ENCODE data around the gene ATAD3B.
"Not testable (repeated sequence)": the region's sequence is repeated elsewhere in the genome, so short reads cannot be mapped to it uniquely, and the experiment has no call there.

Gene ATAD3B

GRCh38 chr1:1483714-1484113, 12.1 kb downstream of the ATAD3B start:
- no peak for DNase-seq (ENCODE audit: low read depth, low spot score)
- H3K9ac ChIP-seq (ENCODE audit: insufficient read length), result no peak overlapping the region
- no peak overlapping the region for H3K27ac ChIP-seq
- H3K4me3 ChIP-seq, result no peak overlapping the region
- peaks cover 45% of the 10 kb centered on the region for H3K36me3 ChIP-seq (ENCODE audit: insufficient read depth, low read length)
- H3K9me3 ChIP-seq (ENCODE audit: low read depth, low read length), result no peaks in the 10 kb centered on the region
- TF ChIP-seq POLR2AphosphoS5 (IDR thresholded peaks at IDR 0.05; ENCODE audit: borderline replicate concordance, low read depth, low read length) (no peak), EZH2 (IDR thresholded peaks at IDR 0.05) (no peak), FOXP2 (optimal IDR thresholded peaks at IDR 0.05; ENCODE audit: control extremely low read depth, extremely low read length, insufficient read depth) (no peak)

- H3K4me3 ChIP-seq; H3K27ac ChIP-seq; H3K9me3 ChIP-seq (ENCODE audit: low read depth, low read length); H3K9ac ChIP-seq (ENCODE audit: insufficient read length); DNase-seq (ENCODE audit: low read depth, low spot score): not testable (repeated sequence)
- peaks cover 49% of the 10 kb centered on the region for H3K36me3 ChIP-seq (ENCODE audit: insufficient read depth, low read length)
Measured at GRCh38 chr1:1484976-1485750, 13.6 kb downstream of the ATAD3B start.

- DNase-seq (ENCODE audit: low read depth, low spot score); H3K9me3 ChIP-seq (ENCODE audit: low read depth, low read length); H3K9ac ChIP-seq (ENCODE audit: insufficient read length); H3K4me3 ChIP-seq; H3K27ac ChIP-seq: not testable (repeated sequence)
- H3K36me3 ChIP-seq (ENCODE audit: insufficient read depth, low read length), result peaks cover 52% of the 10 kb centered on the region
Measured at GRCh38 chr1:1485755-1486317, 14.3 kb downstream of the ATAD3B start.

GRCh38 chr1:1487701-1488100, 16.1 kb downstream of the ATAD3B start:
- Histone ChIP-seq H3K27ac (no peak overlapping the region), H3K4me3 (no peak overlapping the region), H3K9ac (ENCODE audit: insufficient read length) (no peak overlapping the region), H3K9me3 (ENCODE audit: low read depth, low read length) (no peaks in the 10 kb centered on the region), H3K36me3 (ENCODE audit: insufficient read depth, low read length) (peaks cover 65% of the 10 kb centered on the region)
- no peak for DNase-seq (ENCODE audit: low read depth, low spot score)
- TF ChIP-seq EZH2 (IDR thresholded peaks at IDR 0.05) (no peak), FOXP2 (optimal IDR thresholded peaks at IDR 0.05; ENCODE audit: control extremely low read depth, extremely low read length, insufficient read depth) (no peak), POLR2AphosphoS5 (IDR thresholded peaks at IDR 0.05; ENCODE audit: borderline replicate concordance, low read depth, low read length) (no peak)

- Histone ChIP-seq H3K9me3 (ENCODE audit: low read depth, low read length) (no peaks in the 10 kb centered on the region), H3K9ac (ENCODE audit: insufficient read length) (no peak overlapping the region), H3K36me3 (ENCODE audit: insufficient read depth, low read length) (peaks cover 56% of the 10 kb centered on the region), H3K27ac (no peak overlapping the region), H3K4me3 (no peak overlapping the region)
- DNase-seq (ENCODE audit: low read depth, low spot score), result no peak
- TF ChIP-seq POLR2AphosphoS5 (IDR thresholded peaks at IDR 0.05; ENCODE audit: borderline replicate concordance, low read depth, low read length) (no peak), EZH2 (IDR thresholded peaks at IDR 0.05) (no peak), FOXP2 (optimal IDR thresholded peaks at IDR 0.05; ENCODE audit: control extremely low read depth, extremely low read length, insufficient read depth) (no peak)
Measured at GRCh38 chr1:1489231-1489630, 17.7 kb downstream of the ATAD3B start.

GRCh38 chr1:1489861-1490260, 18.3 kb downstream of the ATAD3B start:
- Histone ChIP-seq H3K4me3 (no peak overlapping the region), H3K9ac (ENCODE audit: insufficient read length) (no peak overlapping the region), H3K27ac (no peak overlapping the region), H3K9me3 (ENCODE audit: low read depth, low read length) (no peaks in the 10 kb centered on the region), H3K36me3 (ENCODE audit: insufficient read depth, low read length) (peaks cover 54% of the 10 kb centered on the region)
- TF ChIP-seq FOXP2 (optimal IDR thresholded peaks at IDR 0.05; ENCODE audit: control extremely low read depth, extremely low read length, insufficient read depth) (no peak), EZH2 (IDR thresholded peaks at IDR 0.05) (no peak), POLR2AphosphoS5 (IDR thresholded peaks at IDR 0.05; ENCODE audit: borderline replicate concordance, low read depth, low read length) (no peak)
- no peak for DNase-seq (ENCODE audit: low read depth, low spot score)

- Histone ChIP-seq H3K27ac (no peak overlapping the region), H3K36me3 (ENCODE audit: insufficient read depth, low read length) (peaks cover 54% of the 10 kb centered on the region)
- DNase-seq (ENCODE audit: low read depth, low spot score), result no peak
Measured at GRCh38 chr1:1490633-1491230, 19.2 kb downstream of the ATAD3B start.

GRCh38 chr1:1491601-1492000, 20.0 kb downstream of the ATAD3B start:
- H3K9ac ChIP-seq (ENCODE audit: insufficient read length), result no peak overlapping the region
- DNase-seq (ENCODE audit: low read depth, low spot score), result no peak
- no peaks in the 10 kb centered on the region for H3K9me3 ChIP-seq (ENCODE audit: low read depth, low read length)
- H3K4me3 ChIP-seq, result no peak overlapping the region
- TF ChIP-seq POLR2AphosphoS5 (IDR thresholded peaks at IDR 0.05; ENCODE audit: borderline replicate concordance, low read depth, low read length) (no peak), EZH2 (IDR thresholded peaks at IDR 0.05) (no peak), FOXP2 (optimal IDR thresholded peaks at IDR 0.05; ENCODE audit: control extremely low read depth, extremely low read length, insufficient read depth) (no peak)
- peaks cover 54% of the 10 kb centered on the region for H3K36me3 ChIP-seq (ENCODE audit: insufficient read depth, low read length)
- H3K27ac ChIP-seq, result no peak overlapping the region

More at GRCh38 chr1:1490633-1491230, 19.2 kb downstream of the ATAD3B start:
- H3K9me3 ChIP-seq (ENCODE audit: low read depth, low read length), result no peaks in the 10 kb centered on the region
- TF ChIP-seq FOXP2 (optimal IDR thresholded peaks at IDR 0.05; ENCODE audit: control extremely low read depth, extremely low read length, insufficient read depth) (no peak), POLR2AphosphoS5 (IDR thresholded peaks at IDR 0.05; ENCODE audit: borderline replicate concordance, low read depth, low read length) (no peak), EZH2 (IDR thresholded peaks at IDR 0.05) (no peak)
- H3K4me3 ChIP-seq, result no peak overlapping the region
- H3K9ac ChIP-seq (ENCODE audit: insufficient read length), result no peak overlapping the region

GRCh38 chr1:1494311-1494710, 22.7 kb downstream of the ATAD3B start:
- not testable (repeated sequence) for H3K4me3 ChIP-seq; DNase-seq (ENCODE audit: low read depth, low spot score); H3K27ac ChIP-seq; H3K9me3 ChIP-seq (ENCODE audit: low read depth, low read length); H3K9ac ChIP-seq (ENCODE audit: insufficient read length)
- H3K36me3 ChIP-seq (ENCODE audit: insufficient read depth, low read length), result peaks cover 37% of the 10 kb centered on the region

- H3K4me3 ChIP-seq; H3K9ac ChIP-seq (ENCODE audit: insufficient read length); DNase-seq (ENCODE audit: low read depth, low spot score); H3K27ac ChIP-seq; H3K9me3 ChIP-seq (ENCODE audit: low read depth, low read length): not testable (repeated sequence)
- peaks cover 25% of the 10 kb centered on the region for H3K36me3 ChIP-seq (ENCODE audit: insufficient read depth, low read length)
Measured at GRCh38 chr1:1495461-1495975, 24.0 kb downstream of the ATAD3B start.

- H3K9ac ChIP-seq (ENCODE audit: insufficient read length); H3K36me3 ChIP-seq (ENCODE audit: insufficient read depth, low read length); H3K9me3 ChIP-seq (ENCODE audit: low read depth, low read length); DNase-seq (ENCODE audit: low read depth, low spot score); H3K4me3 ChIP-seq; H3K27ac ChIP-seq: not testable (repeated sequence)
Measured at GRCh38 chr1:1504777-1505365, 33.3 kb downstream of the ATAD3B start.

GRCh38 chr1:1505366-1505798, 33.8 kb downstream of the ATAD3B start:
- not testable (repeated sequence) for H3K4me3 ChIP-seq; H3K9me3 ChIP-seq (ENCODE audit: low read depth, low read length); DNase-seq (ENCODE audit: low read depth, low spot score); H3K27ac ChIP-seq; H3K36me3 ChIP-seq (ENCODE audit: insufficient read depth, low read length); H3K9ac ChIP-seq (ENCODE audit: insufficient read length)
